ENCODE measurements around the gene ABCG4.
"Not testable (repeated sequence)": the region's sequence is repeated elsewhere in the genome, so short reads cannot be mapped to it uniquely, and the experiment has no call there.

The ABCG4 gene

GRCh38 chr11:119116235-119116594 is 32.6 kb upstream of the ABCG4 start:
- DNase-seq (ENCODE audit: low spot score) = no peak

- no peak for DNase-seq (ENCODE audit: low spot score)
Measured at GRCh38 chr11:119116601-119117000, 32.3 kb upstream of the ABCG4 start.

DNA sequence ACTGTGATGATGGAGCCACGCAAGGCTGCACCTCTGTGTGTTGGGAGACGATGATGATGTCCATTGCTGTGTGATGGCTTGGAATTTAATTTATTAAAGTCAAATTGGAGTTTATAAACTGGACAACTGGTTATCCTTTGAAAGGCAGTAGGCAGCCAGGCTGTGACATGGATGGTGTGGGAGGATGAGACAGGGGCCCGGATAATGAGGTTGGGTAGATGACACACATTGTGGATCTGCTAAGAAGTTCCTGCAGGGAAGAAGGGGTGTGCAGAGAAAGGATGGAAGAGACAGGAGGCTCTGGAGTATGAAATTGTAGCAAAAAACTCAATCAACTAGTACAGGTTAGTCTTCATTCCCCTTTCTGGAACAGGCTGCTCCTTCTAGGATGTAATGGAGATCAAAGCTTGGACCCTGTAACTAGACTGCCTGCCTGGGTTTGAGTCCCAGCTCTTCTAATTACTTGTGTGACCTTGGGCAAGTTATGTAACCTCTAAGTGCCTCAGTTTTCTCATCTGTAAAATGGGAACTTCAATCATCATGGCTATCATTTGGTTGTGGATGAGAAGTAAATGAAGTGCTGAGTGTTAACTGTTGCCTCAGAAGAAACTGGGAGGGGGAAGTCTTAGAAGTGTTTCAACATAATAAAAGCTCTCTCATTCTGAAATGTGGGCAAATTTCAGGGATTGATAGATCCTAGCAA is 31.7 kb upstream of the ABCG4 start:
- DNase-seq (ENCODE audit: low spot score) = no peak

DNA sequence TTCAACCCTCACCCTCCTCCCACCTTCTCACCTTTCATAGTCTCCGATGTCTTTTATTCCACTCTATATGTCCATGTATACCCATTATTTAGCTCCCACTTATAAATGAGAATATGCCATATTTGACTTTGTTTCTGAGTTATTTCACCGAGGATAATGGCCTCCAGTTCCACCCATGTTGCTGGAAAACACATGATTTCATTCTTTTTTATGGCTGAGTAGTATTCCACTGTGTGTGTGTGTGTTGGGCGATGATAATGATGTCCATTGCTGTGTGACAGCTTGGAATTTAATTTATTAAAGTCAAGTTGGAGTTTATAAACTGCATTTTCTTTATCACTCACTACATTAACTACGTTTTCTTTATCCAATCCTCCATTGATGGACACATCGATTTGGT is 30.6 kb upstream of the ABCG4 start:
- no peak for DNase-seq (ENCODE audit: low spot score)

DNA sequence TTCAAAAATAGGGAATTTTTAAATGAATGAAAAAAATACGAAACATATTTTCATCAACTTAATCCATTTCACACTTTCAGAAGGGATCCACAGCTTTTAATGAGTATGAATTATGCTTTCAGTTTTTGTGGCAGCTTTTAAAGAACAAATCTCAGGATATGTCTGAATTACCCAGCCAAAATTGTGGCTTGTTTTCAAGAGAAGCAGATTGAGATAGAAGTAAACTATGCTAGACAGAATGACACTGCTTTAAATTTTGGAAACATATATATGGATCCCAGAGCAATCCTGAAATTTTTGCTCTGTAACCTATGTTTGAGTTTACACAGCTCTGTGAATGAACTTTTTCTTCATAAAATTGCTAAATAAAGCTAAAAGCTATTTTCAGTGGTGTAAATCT is 29.9 kb upstream of the ABCG4 start:
- DNase-seq (ENCODE audit: low spot score) = no peak

DNA sequence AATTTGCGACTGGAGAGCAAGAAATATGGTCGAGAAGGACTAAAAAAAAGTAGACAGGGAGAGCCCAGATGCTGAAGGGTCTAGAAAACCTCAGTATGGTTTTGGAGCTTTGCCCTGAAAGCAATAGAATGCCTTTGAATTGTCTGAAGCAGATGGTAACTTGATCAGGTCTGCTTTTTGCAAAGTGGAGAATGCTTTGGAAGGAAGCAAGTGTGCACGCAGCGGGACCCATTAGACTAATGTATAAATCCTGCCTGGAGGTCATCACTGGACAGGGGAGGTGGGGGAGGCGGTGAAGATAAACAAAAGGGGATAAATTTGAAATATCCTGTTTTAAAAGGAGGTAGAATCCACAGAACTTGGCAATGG is 28.2 kb upstream of the ABCG4 start:
- DNase-seq (ENCODE audit: low spot score) = peak; percentile 31

- DNase-seq (ENCODE audit: low spot score) = peak; percentile 99
Measured at GRCh38 chr11:119121008-119121810, 27.6 kb upstream of the ABCG4 start, which contains the start of gene HINFP. HINFP (plus strand) TSS chr11:119121580; CDS start chr11:119126945, 5,365 bp downstream.

- DNase-seq (ENCODE audit: low spot score) = no peak
Measured at GRCh38 chr11:119121811-119122124, 27.1 kb upstream of the ABCG4 start.

DNA sequence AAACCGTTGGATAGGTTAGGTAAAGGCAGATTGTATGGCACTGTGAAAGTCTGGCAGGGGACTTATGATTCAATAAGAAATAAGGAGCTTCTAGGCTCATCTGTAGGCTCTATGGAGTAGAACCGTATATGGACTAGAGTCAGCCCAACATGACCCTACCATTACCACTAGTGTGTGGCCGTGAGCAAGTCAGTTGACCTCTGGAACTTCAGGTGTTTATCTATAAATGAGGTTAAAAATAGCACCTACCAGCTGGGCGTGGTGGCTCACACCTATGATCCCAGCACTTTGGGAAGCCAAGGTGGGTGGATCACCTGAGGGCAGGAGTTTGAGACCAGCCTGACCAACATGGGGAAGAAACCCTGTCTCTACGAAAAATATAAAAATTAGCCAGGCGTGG is 23.0 kb upstream of the ABCG4 start:
- DNase-seq (ENCODE audit: low spot score) = no peak

DNA sequence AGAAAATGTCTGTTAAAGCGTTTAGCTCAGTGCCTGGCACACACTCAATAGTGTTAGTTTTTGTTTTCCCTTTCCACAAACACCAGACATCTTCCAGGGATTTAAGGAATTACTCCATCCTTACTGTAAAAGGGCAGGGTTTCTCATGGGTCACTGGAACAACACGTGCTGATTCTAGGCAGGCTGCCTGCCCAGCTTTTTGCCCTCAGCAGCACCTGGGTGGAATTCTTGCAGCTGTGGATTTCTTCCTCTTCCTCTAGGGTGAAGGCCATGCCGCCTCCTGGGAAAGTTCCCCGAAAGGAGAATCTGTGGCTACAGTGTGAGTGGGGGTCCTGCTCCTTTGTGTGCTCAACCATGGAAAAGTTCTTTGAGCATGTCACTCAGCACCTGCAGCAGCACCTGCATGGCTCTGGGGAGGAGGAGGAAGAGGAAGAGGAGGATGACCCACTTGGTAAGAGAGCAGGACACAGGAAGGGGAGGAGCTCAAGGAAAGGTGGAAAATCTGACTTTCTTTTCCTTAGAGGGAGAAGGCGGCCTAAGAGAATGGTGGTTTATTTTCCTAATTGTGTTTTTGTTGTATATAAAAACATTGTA is 22.1 kb upstream of the ABCG4 start:
- no peak for DNase-seq (ENCODE audit: low spot score)

GRCh38 chr11:119130662-119131061 is 18.2 kb upstream of the ABCG4 start:
- no peak for DNase-seq (ENCODE audit: low spot score)

- DNase-seq (ENCODE audit: low spot score) = no peak
Measured at GRCh38 chr11:119134389-119134978, 14.4 kb upstream of the ABCG4 start.

DNA sequence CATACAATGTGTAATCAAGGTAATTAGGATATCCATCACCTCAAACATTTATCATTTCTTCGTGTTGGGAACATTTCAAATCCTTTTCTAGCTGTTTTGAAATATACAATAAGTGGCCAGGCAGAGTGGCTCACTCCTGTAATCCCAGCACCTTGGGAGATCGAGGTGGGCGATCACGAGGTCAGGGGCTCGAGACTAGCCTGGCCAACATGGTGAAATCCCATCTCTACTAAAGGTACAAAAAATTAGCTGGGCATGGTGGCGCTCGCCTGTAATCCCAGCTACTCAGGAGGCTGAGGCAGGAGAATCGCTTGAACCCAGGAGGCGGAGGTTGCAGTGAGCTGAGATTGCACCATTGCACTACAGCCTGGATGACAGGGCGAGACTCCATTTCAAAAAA is 9.6 kb upstream of the ABCG4 start:
- not testable (repeated sequence) for DNase-seq (ENCODE audit: low spot score)

GRCh38 chr11:119144825-119145486 is 3.9 kb upstream of the ABCG4 start:
- DNase-seq (ENCODE audit: low spot score) = peak; percentile 86

- no peak for DNase-seq (ENCODE audit: low spot score)
Measured at GRCh38 chr11:119145551-119145950, 3.3 kb upstream of the ABCG4 start.

DNA sequence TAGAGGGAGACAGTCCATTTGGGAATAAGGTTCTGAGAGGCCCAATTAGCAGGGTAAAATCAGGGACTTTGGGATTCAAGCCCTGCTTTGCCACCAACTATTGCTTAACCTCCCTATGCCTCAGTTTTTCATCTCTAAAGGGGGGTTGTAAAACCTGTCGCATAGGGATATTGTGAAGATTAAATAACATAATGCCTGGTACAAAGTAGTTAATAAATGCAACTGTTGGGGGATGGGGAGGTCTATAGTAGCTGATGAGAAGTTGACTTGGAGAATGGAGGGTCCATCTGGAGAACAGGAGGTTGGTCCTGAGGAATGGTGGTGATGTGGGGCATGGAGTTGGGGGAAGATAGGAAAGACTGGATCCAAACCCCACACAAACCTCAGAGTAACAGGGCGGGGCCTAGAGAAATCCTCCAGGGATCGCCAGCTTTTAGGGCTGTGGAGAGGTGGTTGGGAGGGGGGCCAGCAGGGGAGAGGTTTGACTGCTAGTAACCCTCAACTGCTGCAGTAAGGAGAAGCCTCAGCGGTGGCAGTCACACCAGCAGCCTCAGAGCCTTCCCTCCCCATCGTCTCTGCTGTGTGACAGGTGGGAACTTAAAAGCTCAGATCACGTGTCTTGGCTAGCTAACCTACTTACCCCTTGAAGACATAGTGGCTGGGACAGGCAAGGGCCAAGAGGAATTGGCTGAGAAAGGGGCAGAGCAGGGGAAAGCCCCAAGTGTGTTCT is 1.1 kb upstream of the ABCG4 start:
- DNase-seq (ENCODE audit: low spot score) = no peak

DNA sequence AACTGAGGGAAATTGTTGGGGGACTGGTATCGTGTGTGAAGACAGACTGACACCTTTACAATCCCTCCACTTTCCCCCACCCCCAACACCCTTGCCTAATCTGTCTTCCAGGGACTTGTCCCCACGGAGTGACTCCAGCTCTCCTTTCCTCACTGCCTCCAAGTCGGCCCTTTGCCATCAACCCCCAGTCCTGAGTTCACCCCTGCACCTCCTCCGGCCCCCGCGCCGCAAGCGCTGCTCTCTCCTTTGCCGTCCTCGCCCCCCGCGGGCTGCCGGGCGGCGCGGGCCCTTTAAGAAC is 183 bp upstream of the ABCG4 start:
- no peak for DNase-seq (ENCODE audit: low spot score)

- no peak for DNase-seq (ENCODE audit: low spot score)
Measured at GRCh38 chr11:119149786-119150275, 979 bp downstream of the ABCG4 start.

- DNase-seq (ENCODE audit: low spot score) = no peak
Measured at GRCh38 chr11:119152043-119152442, 3.2 kb downstream of the ABCG4 start.

GRCh38 chr11:119152604-119153003 is 3.8 kb downstream of the ABCG4 start:
- DNase-seq (ENCODE audit: low spot score) = no peak

DNA sequence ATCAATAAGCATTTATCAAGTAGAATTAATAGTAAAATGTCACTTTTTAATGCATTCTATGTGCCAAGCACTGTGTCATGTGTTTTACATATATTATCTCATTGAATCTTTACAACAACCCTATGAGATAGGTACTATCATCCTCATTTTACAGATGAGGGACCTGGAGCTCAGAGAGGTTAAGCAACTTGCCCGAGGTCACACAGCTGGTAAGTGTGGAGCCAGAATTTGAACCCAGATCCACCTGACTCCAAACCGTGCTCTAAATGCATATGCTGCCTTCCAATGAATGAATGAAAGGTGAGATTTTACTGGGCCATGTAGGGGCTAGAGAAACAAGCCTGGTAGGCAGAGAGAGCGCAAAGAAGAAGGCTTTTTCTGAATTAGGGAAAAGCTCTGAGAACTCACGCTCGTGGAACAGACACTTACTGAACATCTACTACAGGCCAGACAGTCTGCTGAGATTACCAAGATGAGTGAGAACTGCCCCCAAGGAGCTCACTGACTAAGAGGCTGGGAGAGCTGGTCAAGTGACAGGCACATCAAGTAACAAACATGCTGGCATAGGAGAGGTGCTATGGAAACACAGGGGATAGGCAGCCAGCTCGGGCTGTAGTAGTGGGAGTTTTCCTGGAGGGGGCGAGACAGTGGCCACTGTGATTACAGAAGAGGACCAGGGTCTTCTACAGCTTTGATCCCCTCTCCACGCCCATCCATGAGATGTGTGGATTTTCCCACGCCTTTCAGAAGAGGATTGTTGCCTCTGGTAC is 4.4 kb downstream of the ABCG4 start:
- DNase-seq (ENCODE audit: low spot score) = no peak
